Activated B cell treated with CpG ODN at 0.5 μM for 24 hours (primary cell): ENCODE results near the gene GNA14. TPM values are rescaled to one million over a fixed set of nuclear protein-coding genes. Genes with fewer than 3 reads are reported as not detected.

Experiments
- ATAC-seq: fragments of 200-7000 bp; cut with Tn5 transposase; one replicate; pipeline ENCODE4 v1.10.0; 2021; ENCODE audit warnings: low read depth, mild to moderate bottlenecking, moderate library complexity
- CTCF ChIA-PET: fragments of 350-600 bp; sonication (Branson Sonifier 250); formaldehyde crosslinking; loops from one replicate; lab custom pipeline; 2021; ENCODE audit warnings: antibody characterized with exemption; lab: Charles Lee
- POLR2A ChIA-PET: fragments of 350-600 bp; sonication (Branson Sonifier 250); formaldehyde crosslinking; loops from one replicate; lab custom pipeline; 2021; ENCODE audit warnings: antibody characterized with exemption; lab: Charles Lee
- DNase-seq: peaks from one replicate; pipeline ENCODE4 v3.0.0; 2022
- H3K27ac Mint-ChIP-seq: one replicate; pipeline ENCODE4 v1.8.0; 2020; ENCODE audit warnings: mixed read lengths
- H3K27me3 Mint-ChIP-seq: one replicate; pipeline ENCODE4 v1.8.0; 2021; ENCODE audit warnings: mixed read lengths
- H3K36me3 Mint-ChIP-seq: one replicate; pipeline ENCODE4 v1.8.0; 2021; ENCODE audit warnings: low read depth, mixed read lengths
- H3K4me1 Mint-ChIP-seq: one replicate; pipeline ENCODE4 v1.8.0; 2021; ENCODE audit warnings: mixed read lengths
- H3K4me3 Mint-ChIP-seq: one replicate; pipeline ENCODE4 v1.8.0; 2020; ENCODE audit warnings: mild to moderate bottlenecking, mixed read lengths
- H3K9me3 Mint-ChIP-seq: one replicate; pipeline ENCODE4 v1.8.0; 2020; ENCODE audit warnings: mixed read lengths
- CTCF ChIP-seq: fragments of 200-600 bp; IDR thresholded peaks from one replicate; pipeline ENCODE4 v1.8.0; 2022; ENCODE audit warnings: antibody characterized with exemption, mild to moderate bottlenecking
- intact Hi-C: fragments of 100-400 bp; cut with micrococcal nuclease; formaldehyde crosslinking; loops from one replicate; pipeline ENCODE4 v1.15.1; 2024
- total RNA-seq: library from RNA; stranded (reverse); gene quantifications from 2 replicates; pipeline ENCODE4 v1.2.3, GENCODE V29; 2022

GNA14 gene
- total RNA-seq, 1 donor from 2014 or later, result not detected

- Mint-ChIP-seq H3K27ac (no peak overlapping the region), H3K9me3 (no peaks in the 10 kb centered on the region), H3K4me3 (no peak overlapping the region), H3K27me3 (no peaks in the 10 kb centered on the region), H3K36me3 (no peaks in the 10 kb centered on the region), H3K4me1 (no peaks in the 10 kb centered on the region)
- no peak for ATAC-seq
- ChIA-PET CTCF (no interaction called here), POLR2A (no interaction called here)
- intact Hi-C loops, result no loop called here
- no peak for DNase-seq
- TF ChIP-seq CTCF, result no peak
Observed at GRCh38 chr9:77429928-77430327, 218.2 kb downstream of the GNA14 start.

- H3K4me1 Mint-ChIP-seq, result no peaks in the 10 kb centered on the region
Observed at GRCh38 chr9:77427256-77427927, 220.7 kb downstream of the GNA14 start.

GRCh38 chr9:77426712-77427111 lies 221.4 kb downstream of the GNA14 start:
- Mint-ChIP-seq H3K36me3 (no peaks in the 10 kb centered on the region), H3K27me3 (no peaks in the 10 kb centered on the region), H3K27ac (no peak overlapping the region), H3K4me1 (no peaks in the 10 kb centered on the region), H3K4me3 (no peak overlapping the region), H3K9me3 (no peaks in the 10 kb centered on the region)
- intact Hi-C loops, result no loop called here
- no peak for TF ChIP-seq CTCF
- POLR2A ChIA-PET, result no interaction called here
- ATAC-seq, result no peak
- no peak for DNase-seq
- CTCF ChIA-PET, result no interaction called here

More at GRCh38 chr9:77427256-77427927, 220.7 kb downstream of the GNA14 start:
- Mint-ChIP-seq H3K4me3 (no peak overlapping the region), H3K27ac (no peak overlapping the region), H3K36me3 (no peaks in the 10 kb centered on the region), H3K9me3 (no peaks in the 10 kb centered on the region), H3K27me3 (no peaks in the 10 kb centered on the region)
- ATAC-seq (no peak), DNase-seq (no peak)
- intact Hi-C loops, result no loop called here
- TF ChIP-seq CTCF, result no peak
- CTCF ChIA-PET, result no interaction called here
- POLR2A ChIA-PET, result no interaction called here

DNA sequence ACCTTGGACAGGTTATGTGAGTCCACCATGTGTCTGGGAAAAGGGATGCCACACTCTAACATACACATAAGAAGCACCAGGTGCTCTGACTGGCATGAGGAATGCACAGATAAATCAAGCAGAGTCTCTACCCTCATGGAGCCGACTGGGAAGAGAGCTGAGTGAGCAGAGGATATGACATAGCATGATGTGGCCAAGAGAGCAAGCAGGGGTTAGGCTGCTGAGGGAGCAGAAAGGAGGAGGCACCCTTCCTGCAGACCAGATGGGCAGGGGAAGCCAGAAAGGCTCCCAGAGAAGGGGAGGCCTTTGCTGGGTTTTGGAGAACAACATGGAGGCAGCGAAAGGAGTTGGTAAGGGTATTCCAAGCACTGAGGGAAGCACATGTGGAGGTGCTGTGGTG lies 223.1 kb downstream of the GNA14 start:
- ChIA-PET CTCF (no interaction called here), POLR2A (no interaction called here)
- no peak for ATAC-seq
- H3K27ac Mint-ChIP-seq, result no peak overlapping the region
- H3K4me3 Mint-ChIP-seq, result no peak overlapping the region
- no peaks in the 10 kb centered on the region for H3K27me3 Mint-ChIP-seq
- intact Hi-C loops, result no loop called here
- H3K4me1 Mint-ChIP-seq, result no peaks in the 10 kb centered on the region
- DNase-seq, result no peak
- TF ChIP-seq CTCF, result no peak
- H3K36me3 Mint-ChIP-seq, result no peaks in the 10 kb centered on the region
- no peaks in the 10 kb centered on the region for H3K9me3 Mint-ChIP-seq

DNA sequence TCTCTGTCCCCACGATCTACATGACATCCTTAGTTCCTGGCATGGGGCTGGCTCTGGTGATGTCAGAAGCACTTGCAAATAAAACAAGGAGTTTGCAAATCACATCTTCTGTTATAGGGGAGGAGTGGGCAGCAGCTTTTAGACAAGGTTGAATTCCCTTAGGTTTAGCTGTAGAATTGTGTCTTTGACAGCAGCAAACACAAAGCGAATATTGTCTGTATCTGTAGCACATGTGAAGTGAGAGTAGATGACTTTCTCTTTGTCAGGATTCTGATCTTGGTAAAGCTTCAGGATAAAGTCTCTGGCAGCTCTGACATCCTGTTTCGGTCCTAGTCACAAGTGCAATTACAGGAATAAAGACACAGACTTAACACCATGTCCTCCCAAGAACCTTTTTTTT lies 224.3 kb downstream of the GNA14 start:
- H3K9me3 Mint-ChIP-seq, result no peaks in the 10 kb centered on the region
- no peaks in the 10 kb centered on the region for H3K27me3 Mint-ChIP-seq
- H3K27ac Mint-ChIP-seq, result no peak overlapping the region
- H3K4me3 Mint-ChIP-seq, result no peak overlapping the region
- no peak for TF ChIP-seq CTCF
- CTCF ChIA-PET, result interaction anchor here (0.9 kb wide), 1 partner anchor 10 kb away, joined by 3 read pairs; no protein-coding TSS in a partner anchor
- no peak for ATAC-seq
- POLR2A ChIA-PET, result no interaction called here
- no peaks in the 10 kb centered on the region for H3K4me1 Mint-ChIP-seq
- no peak for DNase-seq
- intact Hi-C loops, result no loop called here
- H3K36me3 Mint-ChIP-seq, result no peaks in the 10 kb centered on the region
